Liver (tissue), 3 donors: ENCODE results near the gene UBXN6.

Source experiments
- EGR1 ChIP-seq, 2 donors: IDR thresholded peaks; 2 replicates each; pipeline ENCODE4 v1.6.1; 2016 to 2018; ENCODE audit warnings: antibody characterized with exemption in 2 of 2, low read depth in 2 of 2
- FOXA1 ChIP-seq: IDR thresholded peaks from 2 replicates; pipeline ENCODE4 v1.6.1; 2016; ENCODE audit warnings: antibody characterized with exemption
- JUND ChIP-seq, 2 donors: IDR thresholded peaks; 2 replicates each; pipeline ENCODE4 v1.6.1; 2016; ENCODE audit warnings: antibody characterized with exemption in 2 of 2
- RAD21 ChIP-seq, 2 donors: IDR thresholded peaks; 2 replicates each; pipeline ENCODE4 v1.6.1; 2016; ENCODE audit warnings: antibody characterized with exemption in 2 of 2, mild to moderate bottlenecking in 2 of 2
- REST ChIP-seq: IDR thresholded peaks from 2 replicates; pipeline ENCODE4 v1.6.1; 2016; ENCODE audit warnings: antibody characterized with exemption, mild to moderate bottlenecking
- SP1 ChIP-seq: IDR thresholded peaks from 2 replicates; pipeline ENCODE4 v1.6.1; 2018; ENCODE audit warnings: antibody characterized with exemption, mild to moderate bottlenecking
- YY1 ChIP-seq: IDR thresholded peaks from 2 replicates; pipeline ENCODE4 v1.6.1; 2016; ENCODE audit warnings: antibody characterized with exemption, mild to moderate bottlenecking
- TF ChIP-seq, protein P1 (sequence below): fragments of 150-350 bp; IDR thresholded peaks from 2 replicates; pipeline ENCODE4 v1.5.1; 2017; ENCODE audit warnings: improper control_type of control experiment, low read depth, low read length; ENCODE audit not compliant: missing input control
- TF ChIP-seq, protein P2 (sequence below): IDR thresholded peaks from 2 replicates; pipeline ENCODE4 v1.6.1; 2016; ENCODE audit warnings: antibody characterized with exemption
- donor health status: healthy.
- donor health status: healthy.

- TF ChIP-seq, protein P1, sequence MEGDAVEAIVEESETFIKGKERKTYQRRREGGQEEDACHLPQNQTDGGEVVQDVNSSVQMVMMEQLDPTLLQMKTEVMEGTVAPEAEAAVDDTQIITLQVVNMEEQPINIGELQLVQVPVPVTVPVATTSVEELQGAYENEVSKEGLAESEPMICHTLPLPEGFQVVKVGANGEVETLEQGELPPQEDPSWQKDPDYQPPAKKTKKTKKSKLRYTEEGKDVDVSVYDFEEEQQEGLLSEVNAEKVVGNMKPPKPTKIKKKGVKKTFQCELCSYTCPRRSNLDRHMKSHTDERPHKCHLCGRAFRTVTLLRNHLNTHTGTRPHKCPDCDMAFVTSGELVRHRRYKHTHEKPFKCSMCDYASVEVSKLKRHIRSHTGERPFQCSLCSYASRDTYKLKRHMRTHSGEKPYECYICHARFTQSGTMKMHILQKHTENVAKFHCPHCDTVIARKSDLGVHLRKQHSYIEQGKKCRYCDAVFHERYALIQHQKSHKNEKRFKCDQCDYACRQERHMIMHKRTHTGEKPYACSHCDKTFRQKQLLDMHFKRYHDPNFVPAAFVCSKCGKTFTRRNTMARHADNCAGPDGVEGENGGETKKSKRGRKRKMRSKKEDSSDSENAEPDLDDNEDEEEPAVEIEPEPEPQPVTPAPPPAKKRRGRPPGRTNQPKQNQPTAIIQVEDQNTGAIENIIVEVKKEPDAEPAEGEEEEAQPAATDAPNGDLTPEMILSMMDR, result no peak
- TF ChIP-seq REST, result no peak
- no peak for TF ChIP-seq SP1
- TF ChIP-seq RAD21 (IDR thresholded peaks at IDR 0.05), result no peak
- TF ChIP-seq JUND (IDR thresholded peaks at IDR 0.05), result no peak
- no peak for TF ChIP-seq YY1
- no peak for TF ChIP-seq EGR1 (IDR thresholded peaks at IDR 0.05; ENCODE audit: low read depth in 2 of 2)
- TF ChIP-seq, protein P2, sequence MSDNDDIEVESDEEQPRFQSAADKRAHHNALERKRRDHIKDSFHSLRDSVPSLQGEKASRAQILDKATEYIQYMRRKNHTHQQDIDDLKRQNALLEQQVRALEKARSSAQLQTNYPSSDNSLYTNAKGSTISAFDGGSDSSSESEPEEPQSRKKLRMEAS, result no peak
- TF ChIP-seq FOXA1, result no peak
Measured at GRCh38 chr19:4482721-4483364, 25.2 kb upstream of the UBXN6 start.
